PC-3 (cell line): ENCODE data around the gene VTN. TPM values are rescaled to one million over a fixed set of nuclear protein-coding genes. Genes with fewer than 3 reads are reported as not detected.

Experiments used
- ATAC-seq: fragments of 200-7000 bp; cut with Tn5 transposase; 2 replicates; pipeline ENCODE4 v1.9.1; 2020; ENCODE audit warnings: mild to moderate bottlenecking, moderate library complexity
- BruUV-seq: library from RNA; stranded (reverse); fragments of 400-500 nt; replicated peaks from 2 replicates; lab custom pipeline; 2021; lab: Mats Ljungman, UMichigan
- CTCF ChIA-PET: fragments of 300-600 bp; sonication (Branson Sonifier 250); formaldehyde crosslinking; loops from one replicate; lab custom pipeline; 2022; ENCODE audit warnings: antibody characterized with exemption; lab: Charles Lee
- POLR2A ChIA-PET: fragments of 300-600 bp; sonication (Branson Sonifier 250); formaldehyde crosslinking; loops from one replicate; lab custom pipeline; 2022; ENCODE audit warnings: antibody characterized with exemption; ENCODE audit not compliant: unreplicated experiment; lab: Charles Lee
- DNase-seq: peaks from one replicate; pipeline ENCODE4 v3.0.0-alpha.2; 2015
- H2AFZ ChIP-seq: fragments of 300-600 bp; sonication (generic); 2 replicates; pipeline ENCODE4 v1.6.0; 2016; ENCODE audit warnings: antibody characterized with exemption, low read length
- H3F3A ChIP-seq: fragments of 300-600 bp; sonication (generic); one replicate; pipeline ENCODE4 v1.6.0; 2017; ENCODE audit warnings: antibody characterized with exemption, low read length, control low read depth, mild to moderate bottlenecking; ENCODE audit not compliant: unreplicated experiment
- H3K27ac ChIP-seq: fragments of 300-600 bp; sonication (generic); 2 replicates; pipeline ENCODE4 v1.5.1; 2016; ENCODE audit warnings: mild to moderate bottlenecking, low read length
- H3K27me3 ChIP-seq: fragments of 300-600 bp; sonication (generic); 2 replicates; pipeline ENCODE4 v1.6.1; 2016; ENCODE audit warnings: low read length, mixed read lengths
- H3K36me3 ChIP-seq: fragments of 300-600 bp; sonication (generic); 2 replicates; pipeline ENCODE4 v1.6.1; 2016; ENCODE audit warnings: low read depth, mixed run types, low read length, mixed read lengths
- H3K4me1 ChIP-seq: fragments of 300-600 bp; sonication (generic); 2 replicates; pipeline ENCODE4 v1.5.1; 2016; ENCODE audit warnings: low read length; ENCODE audit not compliant: insufficient read depth
- H3K4me2 ChIP-seq: fragments of 300-600 bp; sonication (generic); 2 replicates; pipeline ENCODE4 v1.6.0; 2016; ENCODE audit warnings: low read length
- H3K4me3 ChIP-seq: fragments of 300-600 bp; sonication (generic); 2 replicates; pipeline ENCODE4 v1.5.1; 2016; ENCODE audit warnings: mild to moderate bottlenecking, low read length, mixed read lengths
- H3K79me2 ChIP-seq: fragments of 300-600 bp; sonication (generic); 2 replicates; pipeline ENCODE4 v1.6.1; 2017; ENCODE audit warnings: low read length, mixed read lengths
- H3K9ac ChIP-seq: fragments of 300-600 bp; sonication (generic); 2 replicates; pipeline ENCODE4 v1.6.0; 2016; ENCODE audit warnings: mild to moderate bottlenecking, low read length
- H3K9me2 ChIP-seq: fragments of 300-600 bp; sonication (generic); replicated peaks from 2 replicates; pipeline ENCODE4 v1.6.1; 2016; ENCODE audit warnings: mixed run types, low read length, mixed read lengths
- H3K9me3 ChIP-seq: fragments of 300-600 bp; sonication (generic); 2 replicates; pipeline ENCODE4 v1.6.1; 2016; ENCODE audit warnings: low read length, mixed read lengths
- H4K20me1 ChIP-seq: fragments of 300-600 bp; sonication (generic); 2 replicates; pipeline ENCODE4 v1.6.1; 2016; ENCODE audit warnings: low read length, mixed read lengths
- CTCF ChIP-seq: fragments of 300-600 bp; sonication (generic); conservative IDR thresholded peaks from 2 replicates; pipeline ENCODE4 v1.5.1; 2017; ENCODE audit warnings: antibody characterized with exemption, low read depth, mild to moderate bottlenecking, low read length
- EZH2 ChIP-seq: fragments of 300-600 bp; sonication (generic); IDR thresholded peaks from one replicate; pipeline ENCODE4 v1.6.1; 2017; ENCODE audit warnings: antibody characterized with exemption, mild to moderate bottlenecking, low read length; ENCODE audit not compliant: unreplicated experiment
- EZH2phosphoT487 ChIP-seq: fragments of 300-600 bp; sonication (generic); IDR thresholded peaks from 2 replicates; pipeline ENCODE4 v1.6.1; 2018; ENCODE audit warnings: mild to moderate bottlenecking, antibody characterized with exemption, low read length, borderline replicate concordance
- intact Hi-C: fragments of 100-400 bp; cut with micrococcal nuclease; formaldehyde crosslinking; loops from 2 replicates; pipeline ENCODE4 v1.9.0; 2023
- total RNA-seq: library from RNA; depleted of rRNA; stranded (reverse); fragments of >200 nt; gene quantifications from 2 replicates; pipeline ENCODE4 v1.2.3, GENCODE V29; 2014

The VTN gene
- total RNA-seq, 1 experiment from 2014 or later, result not detected

- H3F3A ChIP-seq, result no peaks in the 10 kb centered on the region
- no peaks in the 10 kb centered on the region for H4K20me1 ChIP-seq
- ATAC-seq, result peak; percentile 99
- H2AFZ ChIP-seq, result peak within 1 kb of the TSS; percentile 79
- H3K4me3 ChIP-seq, result peak within 1 kb of the TSS; percentile 89
- no peak for TF ChIP-seq EZH2phosphoT487
- no peak for TF ChIP-seq EZH2
- TF ChIP-seq CTCF, result no peak
- no peaks in the 10 kb centered on the region for H3K27me3 ChIP-seq
- CTCF ChIA-PET, result interaction anchor here (1.2 kb wide), 1 partner anchor 22 kb away, joined by 6 read pairs; the partner anchor contains the start of gene TNFAIP1
- POLR2A ChIA-PET, result interaction anchor here (0.6 to 1.2 kb wide), 5 partner anchors 22 to 150 kb away, joined by 3 to 12 read pairs (median 4); partner anchors contain the start of gene TNFAIP1
- H3K27ac ChIP-seq, result peak within 1 kb of the TSS; percentile 36; the same call in 1 of the 2 replicates
- no peaks in the 10 kb centered on the region for H3K9me3 ChIP-seq
- peak; percentile 90 for DNase-seq
- no TSS peak for BruUV-seq
- peaks cover 31% of the 10 kb centered on the region for H3K79me2 ChIP-seq
- intact Hi-C loops, result loop anchor here (1.0 kb wide), 2 partner anchors 10 to 22 kb away; partner anchors contain the start of genes IFT20 and TNFAIP1
- peaks cover 10% of the 10 kb centered on the region; the same call in 1 of the 2 replicates for H3K4me1 ChIP-seq
- H3K4me2 ChIP-seq, result peak within 1 kb of the TSS; percentile 88
- H3K9ac ChIP-seq, result peak within 1 kb of the TSS; percentile 99
- H3K9me2 ChIP-seq, result no peaks in the 10 kb centered on the region
- peaks cover 28% of the 10 kb centered on the region for H3K36me3 ChIP-seq
These were observed 12.8 kb downstream of the VTN start, which contains the start of gene POLDIP2 for GRCh38 chr17:28357061-28357900. Gene POLDIP2 (minus strand): TSS chr17:28357527. CDS start chr17:28357448, 79 bp downstream.

- ATAC-seq (no peak), DNase-seq (no peak)
- H3K9me2 ChIP-seq, result no peaks in the 10 kb centered on the region
- H3K79me2 ChIP-seq, result no peaks in the 10 kb centered on the region
- no peak overlapping the region for H3K4me2 ChIP-seq
- no peak overlapping the region for H2AFZ ChIP-seq
- ChIA-PET POLR2A (no interaction called here), CTCF (no interaction called here)
- no peak overlapping the region for H3K9ac ChIP-seq
- peaks cover 6% of the 10 kb centered on the region for H3F3A ChIP-seq
- intact Hi-C loops, result no loop called here
- no peak overlapping the region for H3K4me3 ChIP-seq
- no TSS peak for BruUV-seq
- peaks cover 30% of the 10 kb centered on the region for H3K36me3 ChIP-seq
- H4K20me1 ChIP-seq, result no peaks in the 10 kb centered on the region
- H3K4me1 ChIP-seq, result peaks cover 28% of the 10 kb centered on the region
- H3K9me3 ChIP-seq, result no peaks in the 10 kb centered on the region
- no peaks in the 10 kb centered on the region for H3K27me3 ChIP-seq
- no peak overlapping the region for H3K27ac ChIP-seq
- TF ChIP-seq EZH2, result no peak
- no peak for TF ChIP-seq EZH2phosphoT487
- no peak for TF ChIP-seq CTCF
These were observed 19.8 kb downstream of the VTN start for GRCh38 chr17:28350271-28350670.
